ENCODE measurements around the gene CD74.

- TF ChIP-seq POLR2A (IDR thresholded peaks at IDR 0.05) (no peak), CTCF (IDR thresholded peaks at IDR 0.05) (no peak)
Observed at GRCh38 chr5:150353032-150353675, 59.6 kb downstream of the CD74 start.

Data from breast epithelium (tissue), 3 donors.